HG02938 (cell line): ENCODE results near the gene PSMD1.
"Not testable (repeated sequence)": the region's sequence is repeated elsewhere in the genome, so short reads cannot be mapped to it uniquely, and the experiment has no call there.

Source experiments
- ATAC-seq: cut with Tn5 transposase; IDR thresholded peaks from one replicate; pipeline ENCODE4 v1.9.1; 2021; ENCODE audit warnings: mild to moderate bottlenecking, moderate library complexity; ENCODE audit not compliant: unreplicated experiment

The PSMD1 gene

GRCh38 chr2:231181860-231182512 is 125.3 kb downstream of the PSMD1 start:
- ATAC-seq = no peak

GRCh38 chr2:231182513-231182899 is 125.8 kb downstream of the PSMD1 start:
- ATAC-seq = no peak

DNA sequence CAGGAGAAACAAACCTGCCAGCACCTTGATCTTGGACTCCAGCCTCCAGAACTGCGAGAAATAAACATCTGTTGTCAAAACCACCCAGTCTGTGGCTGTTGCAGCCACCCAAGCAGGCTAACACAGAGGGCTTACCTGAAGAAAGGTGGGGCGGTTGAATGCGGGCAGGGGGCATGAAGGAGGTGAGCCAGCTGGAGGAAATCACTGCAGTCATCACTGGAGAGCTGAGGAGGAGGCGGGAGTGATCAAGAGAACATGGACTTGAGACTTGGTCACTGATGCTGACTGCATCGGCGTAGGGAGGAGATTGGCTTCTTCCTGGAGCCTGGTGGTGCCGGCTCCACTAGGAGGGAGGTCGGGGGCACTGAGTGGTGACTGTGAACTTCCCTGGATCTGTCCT is 127.2 kb downstream of the PSMD1 start:
- ATAC-seq = no peak

DNA sequence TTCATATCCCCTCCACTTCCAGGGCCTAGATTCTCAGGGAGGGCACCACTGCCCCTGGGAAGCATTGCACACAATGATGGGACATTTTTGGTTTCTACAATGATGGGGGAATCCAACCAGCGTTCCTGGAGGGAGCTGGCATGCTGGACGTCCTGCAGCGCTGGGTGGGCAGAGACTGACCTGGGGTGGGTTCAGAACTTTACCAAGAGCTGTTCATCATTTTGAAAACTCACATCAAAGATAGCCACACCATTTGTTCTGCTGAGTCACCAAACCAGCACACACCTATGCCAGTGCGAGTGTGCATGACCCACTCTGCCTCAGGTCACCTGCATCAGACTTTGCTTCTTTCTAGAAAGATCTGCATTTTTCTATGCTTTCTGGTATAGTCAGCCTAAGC is 127.7 kb downstream of the PSMD1 start:
- ATAC-seq = no peak

- ATAC-seq = no peak
Observed at GRCh38 chr2:231185050-231185725, 128.5 kb downstream of the PSMD1 start.

DNA sequence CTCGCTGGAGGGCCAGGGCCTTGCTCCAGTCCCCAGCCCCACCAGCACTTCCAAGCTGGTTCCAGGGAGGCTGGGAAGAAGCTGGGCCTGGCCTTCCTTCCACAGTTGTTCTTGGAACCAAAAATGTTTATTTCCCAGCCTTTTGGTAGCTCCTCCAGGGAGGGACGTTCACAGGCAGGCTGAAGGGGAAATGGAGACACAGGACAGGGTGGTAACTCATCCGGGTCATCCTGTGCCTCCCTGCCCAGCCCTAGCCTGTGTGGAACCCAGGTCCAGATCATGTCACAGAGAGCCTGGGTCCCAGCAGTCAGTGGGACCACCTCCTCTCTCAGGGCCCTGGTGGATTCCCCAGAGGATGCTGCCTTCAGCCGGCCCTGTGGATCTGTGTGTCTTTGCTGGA is 129.2 kb downstream of the PSMD1 start:
- no peak for ATAC-seq

DNA sequence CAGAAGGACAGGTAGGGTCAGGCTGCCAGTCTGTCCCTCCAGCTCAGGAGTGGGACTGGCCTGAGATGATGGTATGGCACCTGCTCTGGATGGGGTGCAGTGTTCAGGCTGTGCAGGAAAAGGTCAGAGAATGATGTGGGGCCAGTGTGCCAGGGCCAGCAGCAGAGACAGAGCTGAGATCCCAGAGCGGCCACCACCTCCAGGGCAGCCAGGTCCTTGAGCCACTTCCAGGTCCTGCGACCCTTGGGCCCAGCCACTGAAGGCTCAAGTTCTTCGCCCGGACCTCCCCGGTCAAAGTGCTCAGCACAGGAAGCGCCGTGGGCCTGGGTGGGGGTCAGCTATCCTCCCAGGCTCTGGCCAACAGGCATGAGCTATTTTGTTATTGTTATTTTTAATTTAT is 129.7 kb downstream of the PSMD1 start:
- ATAC-seq = no peak

DNA sequence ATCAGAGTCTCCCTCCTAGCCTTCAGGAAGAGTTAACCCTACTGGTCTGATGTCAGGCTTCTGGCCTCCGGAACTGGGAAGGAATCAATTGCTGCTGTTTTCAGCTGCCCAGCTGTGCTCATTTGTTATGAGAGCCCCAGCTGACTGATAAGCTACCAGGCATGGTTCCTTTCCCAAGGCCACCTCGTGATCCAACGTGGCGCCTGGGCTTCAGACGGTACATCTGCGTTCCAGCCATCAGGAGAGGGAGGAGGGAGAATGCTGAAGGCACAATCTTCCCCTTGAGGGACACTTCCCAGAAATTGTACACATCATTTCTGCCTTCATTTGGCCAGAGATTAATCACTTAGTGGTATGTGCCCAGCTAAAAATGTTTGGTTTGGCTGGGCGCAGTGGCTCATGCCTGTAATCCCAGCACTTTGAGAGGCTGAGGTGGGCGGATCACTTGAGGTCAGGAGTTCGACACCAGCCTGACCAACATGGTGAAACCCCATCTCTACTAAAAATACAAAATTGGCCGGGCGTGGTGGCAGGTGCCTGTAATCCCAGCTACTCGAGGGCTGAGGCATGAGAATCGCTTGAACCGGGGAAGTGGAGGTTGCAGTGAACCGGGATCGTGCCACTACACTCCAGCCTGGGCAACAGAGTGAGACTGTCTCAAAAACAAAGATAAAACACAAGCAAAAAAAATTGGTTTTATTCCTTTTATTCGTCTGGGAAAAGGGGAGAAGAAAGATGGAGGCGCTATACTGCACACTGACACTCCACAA is 131.3 kb downstream of the PSMD1 start:
- ATAC-seq = no peak

GRCh38 chr2:231188506-231189170 is 132.0 kb downstream of the PSMD1 start:
- ATAC-seq = no peak

GRCh38 chr2:231189171-231189530 is 132.5 kb downstream of the PSMD1 start:
- ATAC-seq = no peak

DNA sequence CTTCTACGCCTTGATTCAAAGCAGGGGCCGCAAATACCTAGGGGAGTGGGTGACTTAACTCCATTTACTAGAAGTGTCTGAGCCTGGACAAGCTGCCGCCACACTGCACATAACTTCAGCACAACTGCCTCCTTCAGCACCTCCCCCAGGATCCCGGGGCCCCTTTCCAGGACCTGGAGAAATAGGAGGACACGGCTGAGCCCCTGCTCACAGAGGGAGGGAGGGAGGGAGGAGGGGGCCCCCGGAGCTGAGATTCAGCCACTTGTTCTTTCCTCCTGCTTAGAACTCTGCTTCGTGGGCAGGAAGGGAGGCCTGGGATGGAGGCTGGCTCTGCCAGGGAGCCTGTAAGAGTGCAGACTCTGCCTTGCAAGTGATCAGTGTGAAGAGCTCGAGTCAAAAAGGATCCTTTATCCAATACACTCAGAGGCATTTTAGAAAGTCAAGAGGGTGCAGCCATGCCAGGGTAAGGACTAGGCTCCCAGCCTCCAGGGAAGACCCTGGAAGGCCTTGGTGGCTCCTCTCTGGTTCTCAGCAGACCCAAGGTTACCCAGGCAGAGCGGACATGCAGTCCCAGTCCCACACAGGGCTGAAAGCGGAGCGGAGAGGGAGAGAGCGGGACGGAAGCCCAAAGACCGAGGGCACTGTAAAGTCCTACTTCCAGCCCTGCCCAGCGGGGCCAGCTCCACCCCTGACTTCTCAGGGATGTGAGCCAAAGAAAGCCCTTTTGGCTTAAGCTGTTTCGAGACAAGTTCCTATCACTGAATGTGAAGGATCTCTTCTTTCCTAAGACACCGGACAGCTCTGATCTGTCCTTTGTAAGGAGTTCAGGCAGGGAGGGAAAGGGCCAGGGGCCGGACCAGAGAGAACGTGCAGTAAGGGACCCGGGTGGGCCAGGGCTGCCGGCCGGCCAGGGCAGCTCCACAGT is 133.2 kb downstream of the PSMD1 start:
- ATAC-seq = no peak

DNA sequence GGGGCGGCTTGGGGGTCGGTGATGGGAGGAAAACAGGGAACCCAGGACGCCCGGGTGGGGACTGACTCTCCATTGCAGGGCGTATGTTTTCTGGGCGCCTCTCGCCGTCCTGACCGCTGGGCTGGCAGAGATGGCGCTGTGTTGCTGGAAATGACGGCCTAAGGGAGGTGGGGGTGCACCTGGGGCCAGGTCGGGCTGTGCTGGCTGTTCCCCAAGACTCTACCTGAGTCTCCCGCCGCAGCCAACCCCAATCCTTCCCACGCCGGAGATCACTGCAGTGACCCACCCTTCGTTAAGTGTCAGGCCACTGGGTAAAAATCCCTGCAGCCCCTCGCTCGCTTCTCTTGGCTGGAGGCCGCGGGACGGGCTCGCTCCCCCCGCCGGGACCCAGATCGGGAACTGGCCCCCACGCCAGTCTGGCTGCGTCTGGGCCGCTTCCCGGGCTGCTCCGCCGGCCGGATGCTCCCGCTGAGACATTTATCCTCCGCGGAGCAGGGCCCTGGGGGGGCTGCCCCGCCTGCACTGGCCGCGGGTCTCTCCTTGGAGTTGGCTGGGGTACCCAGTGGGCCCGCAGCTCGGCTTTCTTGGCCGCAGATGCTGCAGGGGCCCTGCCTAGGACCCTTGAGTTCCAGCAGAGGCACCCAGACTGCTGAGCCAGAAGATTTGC is 134.0 kb downstream of the PSMD1 start:
- ATAC-seq = no peak

DNA sequence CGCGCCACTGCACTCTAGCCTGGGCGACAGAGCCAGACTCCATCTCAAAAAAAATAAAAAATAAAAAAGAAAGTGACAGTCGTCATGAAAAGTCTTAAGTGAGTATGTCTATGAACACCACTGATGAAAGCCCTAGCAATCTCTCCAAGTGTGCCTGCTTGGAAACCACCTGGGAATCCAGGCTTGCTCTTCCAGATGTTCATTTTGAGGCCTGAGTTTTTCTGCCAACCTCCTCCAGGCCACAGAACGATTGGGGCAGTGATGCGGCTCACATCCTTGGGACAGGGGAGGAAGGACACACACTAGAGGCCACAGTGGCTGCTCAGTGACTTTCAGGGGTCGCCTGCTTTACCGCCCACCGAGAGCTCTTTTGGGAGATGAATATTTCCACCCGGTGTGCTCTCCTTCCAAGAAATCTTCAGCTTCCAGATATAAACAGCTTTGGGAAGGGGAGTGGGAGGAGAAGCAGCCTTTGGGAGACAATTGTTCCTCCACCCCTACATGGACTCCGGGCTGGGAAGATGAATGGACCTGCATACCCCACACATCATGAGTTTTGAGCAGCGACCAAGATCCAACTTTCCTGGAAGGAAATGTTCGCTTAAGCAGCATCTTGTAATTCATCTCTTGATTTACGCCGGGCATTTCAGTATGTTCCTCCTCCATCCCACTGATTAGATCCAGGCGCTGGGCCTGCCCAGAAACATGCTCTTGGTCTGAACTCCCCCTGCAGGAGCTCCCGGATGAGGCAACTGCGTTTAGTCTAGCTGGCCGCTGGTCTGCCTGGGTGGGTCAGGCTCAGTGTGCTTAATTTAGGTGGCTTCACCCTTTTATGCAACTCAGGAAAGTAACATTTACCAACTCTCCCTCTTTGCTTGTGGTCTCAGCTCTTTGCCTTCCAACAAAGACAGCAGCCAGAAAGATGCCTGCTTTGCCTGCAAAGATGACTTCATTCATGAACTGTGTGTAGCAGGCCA is 135.5 kb downstream of the PSMD1 start:
- no peak for ATAC-seq

DNA sequence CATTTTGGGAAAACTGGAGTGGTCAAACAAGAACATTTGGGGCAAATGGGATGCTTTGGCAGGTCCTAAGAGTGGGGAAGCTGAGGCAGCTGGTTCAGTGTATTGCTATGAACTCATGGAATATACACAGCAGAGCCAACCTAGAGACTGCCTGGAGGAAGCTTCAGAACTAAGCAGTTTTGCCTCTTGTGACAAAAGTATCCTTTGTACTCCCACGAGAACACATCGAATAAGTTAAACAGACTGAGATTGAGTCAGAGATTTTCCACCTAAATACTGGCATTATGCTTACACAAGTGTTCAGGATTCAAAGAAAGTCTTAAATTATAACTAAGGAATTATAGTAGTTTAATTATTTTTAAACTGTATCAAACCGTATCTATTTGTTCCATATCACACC is 136.5 kb downstream of the PSMD1 start:
- no peak for ATAC-seq

GRCh38 chr2:231196592-231196991 is 139.9 kb downstream of the PSMD1 start:
- ATAC-seq = no peak

DNA sequence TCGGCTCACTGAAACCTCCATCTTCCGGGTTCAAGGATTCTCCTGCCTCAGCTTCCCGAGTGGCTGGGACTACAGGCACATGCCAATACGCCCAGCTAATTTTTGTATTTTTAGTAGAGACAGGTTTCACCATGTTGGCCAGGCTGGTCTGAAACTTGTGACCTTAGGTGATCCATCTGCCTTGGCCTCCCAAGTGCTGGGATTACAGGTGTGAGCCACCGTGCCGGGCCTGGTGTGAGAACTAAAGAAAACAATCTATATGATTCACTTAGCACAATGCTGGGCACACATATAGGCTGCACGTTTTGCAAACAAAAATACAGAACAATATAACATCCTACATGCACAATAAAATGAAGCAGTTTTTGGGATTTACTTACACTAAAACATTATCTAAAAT is 140.5 kb downstream of the PSMD1 start:
- ATAC-seq = not testable (repeated sequence)

DNA sequence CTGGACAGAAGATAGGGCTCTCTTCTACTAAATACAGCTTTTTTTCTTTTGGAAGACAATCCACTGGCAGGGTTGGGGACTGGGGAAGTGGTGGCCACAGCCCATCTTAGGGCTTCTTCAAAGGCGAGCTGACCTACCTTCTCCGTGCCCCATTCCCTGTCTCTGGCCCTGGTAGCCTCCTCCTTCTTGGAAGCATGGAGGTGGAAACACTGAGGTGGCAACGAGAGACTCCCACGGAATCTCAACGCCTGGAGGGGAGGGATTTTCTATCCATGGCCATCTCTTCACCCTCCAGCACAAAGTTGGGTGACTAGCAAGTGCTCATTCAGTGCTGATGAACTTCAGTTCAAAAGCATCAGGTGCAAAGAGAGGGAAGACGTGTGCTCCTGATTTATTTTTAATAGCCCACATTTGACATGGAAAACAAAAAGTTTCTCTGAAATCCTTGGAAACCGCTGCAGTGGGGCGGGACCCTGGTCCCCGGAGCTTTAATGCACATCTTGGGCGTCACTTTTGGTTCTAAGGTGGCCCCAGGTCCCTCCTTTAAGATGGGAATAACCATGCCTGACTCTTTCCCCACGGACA is 141.1 kb downstream of the PSMD1 start:
- no peak for ATAC-seq
